22Rv1 (cell line): Measurements from ENCODE around the gene ZDHHC1.

ENCODE experiments used
- H3K27ac ChIP-seq: fragments of 450-650 bp; 2 replicates; pipeline ENCODE4 v1.5.1; 2017
- ZFX ChIP-seq: fragments of 450-650 bp; IDR thresholded peaks from 2 replicates; pipeline ENCODE4 v1.6.1; 2017; ENCODE audit warnings: antibody characterized with exemption, borderline replicate concordance
- TF ChIP-seq, protein P1 (sequence below): fragments of 450-650 bp; IDR thresholded peaks from 2 replicates; pipeline ENCODE4 v1.5.1; 2017; ENCODE audit warnings: mild to moderate bottlenecking

Gene ZDHHC1

DNA sequence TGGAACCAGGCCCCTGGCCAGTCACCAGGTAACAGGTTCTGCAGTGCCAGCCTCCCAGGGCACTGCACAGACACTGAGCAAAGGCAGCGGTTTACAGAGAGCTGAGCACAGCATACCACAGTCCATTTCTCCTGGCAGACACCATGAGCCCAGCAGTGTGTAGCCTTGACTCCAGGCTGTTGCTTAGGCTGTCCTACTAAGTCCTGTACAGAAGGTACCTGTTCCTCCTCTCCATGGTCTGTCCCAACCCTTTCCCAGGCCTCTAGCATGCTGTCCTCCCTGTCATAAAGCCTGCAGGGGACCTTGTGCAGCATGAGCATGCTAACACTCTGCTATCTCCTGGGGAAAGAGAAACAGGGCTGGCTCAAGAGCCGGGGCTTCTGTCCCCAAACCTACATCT lies 44.7 kb upstream of the ZDHHC1 start:
- no peak for TF ChIP-seq ZFX
- TF ChIP-seq, protein P1, sequence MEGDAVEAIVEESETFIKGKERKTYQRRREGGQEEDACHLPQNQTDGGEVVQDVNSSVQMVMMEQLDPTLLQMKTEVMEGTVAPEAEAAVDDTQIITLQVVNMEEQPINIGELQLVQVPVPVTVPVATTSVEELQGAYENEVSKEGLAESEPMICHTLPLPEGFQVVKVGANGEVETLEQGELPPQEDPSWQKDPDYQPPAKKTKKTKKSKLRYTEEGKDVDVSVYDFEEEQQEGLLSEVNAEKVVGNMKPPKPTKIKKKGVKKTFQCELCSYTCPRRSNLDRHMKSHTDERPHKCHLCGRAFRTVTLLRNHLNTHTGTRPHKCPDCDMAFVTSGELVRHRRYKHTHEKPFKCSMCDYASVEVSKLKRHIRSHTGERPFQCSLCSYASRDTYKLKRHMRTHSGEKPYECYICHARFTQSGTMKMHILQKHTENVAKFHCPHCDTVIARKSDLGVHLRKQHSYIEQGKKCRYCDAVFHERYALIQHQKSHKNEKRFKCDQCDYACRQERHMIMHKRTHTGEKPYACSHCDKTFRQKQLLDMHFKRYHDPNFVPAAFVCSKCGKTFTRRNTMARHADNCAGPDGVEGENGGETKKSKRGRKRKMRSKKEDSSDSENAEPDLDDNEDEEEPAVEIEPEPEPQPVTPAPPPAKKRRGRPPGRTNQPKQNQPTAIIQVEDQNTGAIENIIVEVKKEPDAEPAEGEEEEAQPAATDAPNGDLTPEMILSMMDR: no peak
- H3K27ac ChIP-seq: peak overlapping the region; percentile 82

DNA sequence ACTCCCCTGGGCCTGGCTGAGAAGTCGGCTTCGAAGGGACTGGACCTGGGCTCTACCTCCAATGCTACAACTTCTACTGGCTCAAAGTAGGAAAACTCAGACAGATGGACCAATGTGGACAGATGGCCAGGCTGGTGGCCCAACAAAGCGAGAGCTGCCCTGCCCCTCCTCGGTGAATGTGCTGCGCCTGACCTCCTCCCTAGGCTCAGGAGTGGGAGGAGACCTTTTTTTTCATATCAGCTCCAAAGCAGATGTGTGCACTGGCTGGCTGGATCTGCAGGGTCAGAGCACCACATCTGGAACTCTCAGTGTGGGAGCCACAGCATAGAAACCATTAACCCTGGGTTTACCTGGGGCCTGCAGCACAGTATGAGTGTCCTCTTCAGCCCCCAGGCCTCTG lies 43.9 kb upstream of the ZDHHC1 start:
- TF ChIP-seq ZFX: no peak
- TF ChIP-seq, protein P1: no peak
- peak overlapping the region; percentile 8; the same call in 1 of the 2 replicates for H3K27ac ChIP-seq

DNA sequence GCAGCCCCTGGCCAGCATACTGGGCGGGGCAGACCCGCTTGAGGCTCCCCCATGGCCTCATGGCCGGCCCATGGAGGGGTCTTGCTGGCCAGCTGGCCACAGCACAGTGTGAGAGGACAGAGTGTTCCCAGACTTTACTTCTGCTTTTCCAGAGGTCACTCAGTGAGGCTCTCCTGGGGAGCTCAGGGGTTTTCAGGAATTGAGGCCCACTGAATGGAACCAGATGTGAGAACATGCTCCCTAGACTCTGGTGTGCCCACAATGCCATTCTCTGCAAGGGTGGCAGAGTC lies 43.5 kb upstream of the ZDHHC1 start:
- TF ChIP-seq ZFX: no peak
- TF ChIP-seq, protein P1: no peak
- H3K27ac ChIP-seq: peak overlapping the region; percentile 8; the same call in 1 of the 2 replicates

DNA sequence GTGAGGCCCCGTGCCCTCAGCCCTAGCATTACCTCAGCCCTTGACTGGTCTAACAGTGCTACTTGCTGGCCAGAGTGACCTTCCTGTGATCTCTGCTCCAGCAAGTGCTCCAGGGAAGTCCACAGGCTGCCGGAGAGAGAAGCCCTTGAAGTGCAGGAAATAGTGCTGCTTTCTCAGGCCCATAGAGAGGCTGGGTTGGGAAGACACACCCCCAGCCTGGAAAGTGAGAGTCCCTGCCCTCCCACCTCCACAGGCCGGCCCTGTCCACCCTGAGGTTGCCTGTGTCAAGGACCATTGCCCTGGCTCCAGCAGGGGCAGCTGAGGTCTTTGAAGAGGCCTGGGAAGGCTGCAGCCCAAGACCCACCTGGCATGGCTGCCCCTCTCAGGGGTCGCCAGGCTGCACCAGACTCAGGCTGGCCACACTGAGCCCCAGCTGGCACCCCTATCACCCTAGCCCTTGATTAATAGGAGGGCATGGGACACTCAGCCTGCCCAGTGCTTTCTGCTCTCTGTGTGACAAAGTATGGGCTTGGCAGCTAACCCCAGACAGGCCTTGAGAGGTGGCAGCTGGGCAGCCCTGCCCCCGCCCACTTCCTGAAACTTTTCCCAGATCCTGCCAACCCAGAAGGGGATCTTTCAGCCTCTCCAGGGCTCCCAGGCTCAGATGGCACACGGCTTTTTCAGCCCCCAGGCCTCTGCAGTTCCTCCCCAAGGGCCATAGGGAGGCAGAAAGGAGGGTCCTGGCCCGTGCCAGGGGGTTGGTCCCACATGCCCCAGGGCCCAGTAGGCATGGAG lies 43.0 kb upstream of the ZDHHC1 start:
- H3K27ac ChIP-seq: peak overlapping the region; percentile 8; the same call in 1 of the 2 replicates
- TF ChIP-seq, protein P1: no peak
- TF ChIP-seq ZFX: no peak

DNA sequence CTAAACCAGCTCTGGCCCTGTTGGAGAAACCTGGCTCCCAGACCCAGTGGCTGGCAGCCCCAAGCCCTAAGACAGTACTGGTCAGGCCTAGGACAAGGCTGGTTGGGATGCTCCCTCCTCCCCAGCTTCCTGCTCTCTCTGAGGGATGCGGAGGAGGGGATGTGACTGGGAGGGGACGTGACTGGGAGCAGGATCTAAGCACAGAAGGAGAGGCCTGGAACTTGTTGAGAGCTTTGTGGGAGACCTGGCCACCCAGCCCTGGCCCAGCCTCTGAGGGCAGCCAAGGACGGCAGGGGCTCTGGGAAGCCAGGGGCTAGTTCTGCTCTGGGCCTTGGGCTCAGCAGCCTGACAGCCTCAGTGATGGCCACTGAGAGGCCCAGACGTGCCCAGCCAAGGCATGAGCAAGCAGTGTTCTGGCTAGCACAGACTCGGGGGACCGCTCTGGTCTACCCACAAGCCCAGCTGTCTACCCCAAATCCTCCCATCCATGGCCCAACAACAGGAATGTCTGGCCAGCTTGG lies 41.9 kb upstream of the ZDHHC1 start:
- TF ChIP-seq, protein P1: no peak
- TF ChIP-seq ZFX: no peak
- H3K27ac ChIP-seq: no peak overlapping the region

DNA sequence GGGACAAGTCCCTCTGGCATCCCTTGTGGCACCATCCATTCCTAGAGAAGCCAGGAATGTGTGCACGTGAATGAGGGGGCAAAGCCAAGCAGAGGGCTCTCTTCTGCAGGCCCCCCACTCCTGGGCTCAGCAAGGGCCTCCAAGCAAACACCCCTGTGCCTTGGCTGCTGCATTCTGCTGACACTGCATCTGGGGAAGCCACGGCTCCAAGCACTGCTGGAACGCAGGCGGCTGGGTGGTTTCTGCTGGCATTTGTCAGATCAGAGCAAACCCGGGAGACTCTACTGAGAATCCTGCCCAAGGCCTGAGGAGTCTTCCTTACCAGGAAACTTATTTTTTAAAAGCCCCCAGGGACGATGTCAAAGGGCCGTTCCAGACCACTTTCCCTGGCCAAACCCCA lies 41.3 kb upstream of the ZDHHC1 start:
- TF ChIP-seq, protein P1: no peak
- TF ChIP-seq ZFX: no peak
- no peak overlapping the region for H3K27ac ChIP-seq

DNA sequence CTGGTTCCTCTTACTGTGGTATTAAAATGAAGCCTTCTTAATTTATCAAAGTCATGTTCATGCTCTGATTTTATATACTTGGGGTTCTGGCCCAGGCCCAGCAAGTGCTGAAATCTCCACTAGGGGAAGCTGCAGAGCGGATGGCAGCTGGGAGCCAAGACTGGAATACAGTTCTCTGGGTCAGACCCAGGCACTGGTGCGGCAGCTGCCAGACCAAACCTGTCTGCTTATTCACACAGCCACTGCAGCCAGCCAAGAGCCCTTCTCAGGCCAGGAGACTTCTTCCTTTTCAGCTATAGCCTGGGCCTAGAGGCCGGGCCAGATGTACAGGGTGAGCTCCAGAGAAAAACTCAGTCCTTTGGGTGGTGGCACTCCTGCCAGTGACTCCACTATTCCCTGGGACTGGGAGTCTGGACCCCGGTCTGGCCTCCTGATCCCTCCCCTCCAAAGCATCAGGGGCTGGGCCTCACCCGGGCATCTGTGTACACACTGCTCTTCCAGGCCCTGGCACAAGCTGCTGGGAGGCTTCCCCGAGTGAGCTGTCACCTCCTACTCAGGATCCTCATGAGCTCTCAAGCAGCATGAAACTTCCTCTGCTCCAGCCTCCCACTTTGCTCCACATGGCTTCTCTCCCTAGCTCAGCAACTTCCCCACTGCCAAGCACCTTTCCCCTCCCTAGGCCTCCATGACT lies 40.3 kb upstream of the ZDHHC1 start:
- H3K27ac ChIP-seq: no peak overlapping the region
- TF ChIP-seq ZFX: no peak
- TF ChIP-seq, protein P1: peak; percentile 28
